Gastrocnemius medialis (tissue), 4 donors: Measurements from ENCODE around the gene ZFHX3.

Experiments used
- CTCF ChIP-seq, 5 experiments: fragments of 450-650 bp in 3 of 5; fragments of 200-600 bp in 2 of 5; sonication (generic) in 2 of 5; IDR thresholded peaks in 4 of 5; conservative IDR thresholded peaks in 1 of 5; 1 replicate in 4 of 5; 2 replicates in 1 of 5; pipeline ENCODE4 v1.5.1; 2016 to 2019; ENCODE audit warnings: antibody characterized with exemption in 5 of 5, mild to moderate bottlenecking in 3 of 5, moderate library complexity in 3 of 5
- POLR2A ChIP-seq, 2 donors: fragments of 450-650 bp; IDR thresholded peaks; one replicate each; pipeline ENCODE4 v1.6.1; 2017; ENCODE audit warnings: antibody characterized with exemption in 2 of 2, mild to moderate bottlenecking in 2 of 2, moderate library complexity in 2 of 2

GRCh38 chr16:73046849-73047214 is 1.1 kb downstream of the ZFHX3 start:
- TF ChIP-seq CTCF (IDR thresholded peaks at IDR 0.05 in 4 of 5, conservative IDR thresholded peaks at IDR 0.05 in 1 of 5): no peak
- no peak for TF ChIP-seq POLR2A (IDR thresholded peaks at IDR 0.05)
